Parathyroid adenoma (tissue), 2 donors: ENCODE data around the gene PCAT7.

Experiments
- H2AFZ ChIP-seq: fragments of 300-600 bp; sonication (generic); one replicate; pipeline ENCODE4 v1.7.0; 2017; ENCODE audit warnings: antibody characterized with exemption, mild to moderate bottlenecking
- H3K27ac ChIP-seq: fragments of 300-600 bp; sonication (generic); one replicate; pipeline ENCODE4 v1.7.0; 2017
- H3K27me3 ChIP-seq: fragments of 300-600 bp; sonication (generic); one replicate; pipeline ENCODE4 v1.7.0; 2017; ENCODE audit warnings: low read length; ENCODE audit not compliant: control insufficient read depth, insufficient read depth
- H3K36me3 ChIP-seq: fragments of 300-600 bp; sonication (generic); one replicate; pipeline ENCODE4 v1.7.0; 2017; ENCODE audit warnings: low read length; ENCODE audit not compliant: control insufficient read depth, insufficient read depth
- H3K4me1 ChIP-seq: fragments of 300-600 bp; sonication (generic); one replicate; pipeline ENCODE4 v1.7.0; 2017; ENCODE audit warnings: control low read depth
- H3K4me2 ChIP-seq: fragments of 300-600 bp; sonication (generic); one replicate; pipeline ENCODE4 v1.7.0; 2017; ENCODE audit warnings: low read length
- H3K4me3 ChIP-seq: fragments of 300-600 bp; sonication (generic); one replicate; pipeline ENCODE4 v1.7.0; 2017; ENCODE audit warnings: low read depth, low read length
- H3K79me2 ChIP-seq: fragments of 300-600 bp; sonication (generic); one replicate; pipeline ENCODE4 v1.7.0; 2017; ENCODE audit warnings: control low read depth
- H3K9ac ChIP-seq: fragments of 300-600 bp; sonication (generic); one replicate; pipeline ENCODE4 v1.7.0; 2017; ENCODE audit warnings: mild to moderate bottlenecking
- H3K9me3 ChIP-seq: fragments of 300-600 bp; sonication (generic); one replicate; pipeline ENCODE4 v1.7.0; 2017; ENCODE audit warnings: low read length; ENCODE audit not compliant: control insufficient read depth
- TF ChIP-seq, protein P1 (sequence below): fragments of 300-600 bp; sonication (generic); IDR thresholded peaks from one replicate; pipeline ENCODE4 v1.7.0; 2017; ENCODE audit warnings: antibody characterized with exemption, mild to moderate bottlenecking
- donor health status: primary hyperparathyroidism.

The PCAT7 gene

DNA sequence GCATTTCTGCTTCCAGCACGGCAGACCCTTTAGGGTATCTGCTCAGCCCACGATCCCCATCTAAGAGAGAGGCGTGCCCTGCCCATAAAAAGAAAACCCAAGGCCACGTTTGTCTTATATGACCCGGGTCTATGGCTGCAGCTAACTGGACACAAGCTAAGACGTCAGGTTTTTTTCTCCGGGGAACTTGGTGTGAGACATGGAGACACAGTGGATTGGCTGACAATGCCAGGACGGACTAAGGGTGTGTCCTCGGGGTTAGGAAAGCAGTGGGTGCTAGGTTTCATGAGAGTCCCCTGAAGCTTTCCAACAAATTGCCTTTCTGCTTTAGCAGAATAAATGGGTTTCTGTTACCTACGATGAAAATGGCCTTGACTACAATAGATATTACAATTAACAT lies 45.8 kb downstream of the PCAT7 start:
- Histone ChIP-seq H3K27ac (peak overlapping the region; percentile 56), H3K4me3 (no peak overlapping the region), H3K9ac (no peak overlapping the region), H2AFZ (no peak overlapping the region), H3K27me3 (no peaks in the 10 kb centered on the region), H3K36me3 (no peaks in the 10 kb centered on the region), H3K4me2 (no peak overlapping the region), H3K4me1 (peaks cover 6% of the 10 kb centered on the region), H3K79me2 (peaks cover 3% of the 10 kb centered on the region), H3K9me3 (no peaks in the 10 kb centered on the region)
- TF ChIP-seq, protein P1, sequence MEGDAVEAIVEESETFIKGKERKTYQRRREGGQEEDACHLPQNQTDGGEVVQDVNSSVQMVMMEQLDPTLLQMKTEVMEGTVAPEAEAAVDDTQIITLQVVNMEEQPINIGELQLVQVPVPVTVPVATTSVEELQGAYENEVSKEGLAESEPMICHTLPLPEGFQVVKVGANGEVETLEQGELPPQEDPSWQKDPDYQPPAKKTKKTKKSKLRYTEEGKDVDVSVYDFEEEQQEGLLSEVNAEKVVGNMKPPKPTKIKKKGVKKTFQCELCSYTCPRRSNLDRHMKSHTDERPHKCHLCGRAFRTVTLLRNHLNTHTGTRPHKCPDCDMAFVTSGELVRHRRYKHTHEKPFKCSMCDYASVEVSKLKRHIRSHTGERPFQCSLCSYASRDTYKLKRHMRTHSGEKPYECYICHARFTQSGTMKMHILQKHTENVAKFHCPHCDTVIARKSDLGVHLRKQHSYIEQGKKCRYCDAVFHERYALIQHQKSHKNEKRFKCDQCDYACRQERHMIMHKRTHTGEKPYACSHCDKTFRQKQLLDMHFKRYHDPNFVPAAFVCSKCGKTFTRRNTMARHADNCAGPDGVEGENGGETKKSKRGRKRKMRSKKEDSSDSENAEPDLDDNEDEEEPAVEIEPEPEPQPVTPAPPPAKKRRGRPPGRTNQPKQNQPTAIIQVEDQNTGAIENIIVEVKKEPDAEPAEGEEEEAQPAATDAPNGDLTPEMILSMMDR = no peak

DNA sequence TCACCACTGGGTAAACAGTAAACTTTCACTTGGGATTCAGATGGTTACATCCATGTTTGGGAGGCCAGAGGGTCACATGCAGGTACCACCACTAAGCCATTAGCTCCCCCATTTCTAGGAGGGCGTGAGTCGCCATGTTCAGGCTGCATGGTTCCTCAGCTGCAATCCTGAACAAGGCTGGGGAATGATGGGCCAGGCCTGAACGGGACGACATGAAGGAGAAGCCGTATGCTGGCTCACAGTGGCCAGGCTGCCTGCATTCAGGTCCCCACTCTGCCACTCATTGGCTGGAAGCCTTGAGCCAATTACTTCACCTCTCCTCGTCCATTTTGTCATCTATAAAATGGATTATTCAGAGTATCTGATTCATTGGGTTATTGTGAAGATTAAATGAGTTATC lies 47.8 kb downstream of the PCAT7 start:
- Histone ChIP-seq H3K27ac (no peak overlapping the region), H3K4me2 (no peak overlapping the region), H3K27me3 (no peaks in the 10 kb centered on the region), H3K9me3 (no peaks in the 10 kb centered on the region), H3K4me1 (peaks cover 6% of the 10 kb centered on the region), H3K9ac (no peak overlapping the region), H3K4me3 (no peak overlapping the region), H3K79me2 (peaks cover 3% of the 10 kb centered on the region), H2AFZ (no peak overlapping the region), H3K36me3 (no peaks in the 10 kb centered on the region)
- TF ChIP-seq, protein P1 = no peak

DNA sequence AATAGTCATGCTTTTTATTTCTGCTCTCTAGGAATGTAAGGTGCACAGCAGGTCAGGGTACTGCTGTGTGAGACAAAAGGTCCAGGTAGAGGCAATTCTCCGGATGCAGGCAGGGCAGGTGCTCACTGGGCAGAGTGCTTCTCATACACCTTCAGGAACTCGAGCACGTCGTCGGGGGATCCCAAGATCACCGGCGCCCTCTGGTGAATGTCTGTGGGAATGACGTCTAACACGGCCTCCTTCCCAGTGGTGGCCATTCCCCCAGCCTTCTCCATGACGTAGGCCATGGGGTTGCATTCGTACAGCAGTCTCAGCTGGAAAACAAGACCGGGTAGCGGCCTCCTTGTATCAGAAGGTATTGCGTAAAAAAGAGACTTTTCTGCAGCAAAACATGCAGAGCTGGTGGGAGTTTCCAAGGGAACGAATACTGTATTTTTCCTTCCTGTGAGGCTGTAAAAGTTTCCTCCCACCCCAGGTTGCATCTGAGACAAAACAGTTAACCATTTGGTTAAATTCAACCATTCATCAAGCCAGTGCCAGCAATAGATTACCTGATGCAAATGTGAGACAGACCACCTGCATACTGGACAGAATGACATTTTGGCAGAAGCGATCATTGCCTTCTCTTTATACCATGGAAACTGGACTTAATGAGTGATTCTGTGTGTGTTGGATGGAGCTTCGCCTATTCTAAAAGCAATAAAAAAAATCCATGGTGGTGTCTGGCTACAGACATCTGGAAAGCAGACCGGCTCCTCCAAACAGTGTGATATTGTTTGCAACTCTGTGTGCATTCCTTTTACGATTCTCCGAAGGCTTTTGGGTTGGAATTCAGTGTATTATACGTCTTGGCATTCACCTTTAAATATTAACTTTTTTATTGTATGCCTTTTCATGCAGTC lies 48.6 kb downstream of the PCAT7 start:
- H2AFZ ChIP-seq = no peak overlapping the region
- no peak overlapping the region for H3K4me3 ChIP-seq
- H3K9ac ChIP-seq = no peak overlapping the region
- TF ChIP-seq, protein P1 = peak; percentile 60
- peaks cover 6% of the 10 kb centered on the region for H3K4me1 ChIP-seq
- peak overlapping the region; percentile 57 for H3K27ac ChIP-seq
- H3K9me3 ChIP-seq = no peaks in the 10 kb centered on the region
- peaks cover 3% of the 10 kb centered on the region for H3K79me2 ChIP-seq
- no peaks in the 10 kb centered on the region for H3K27me3 ChIP-seq
- H3K36me3 ChIP-seq = no peaks in the 10 kb centered on the region
- peak overlapping the region; percentile 15 for H3K4me2 ChIP-seq

DNA sequence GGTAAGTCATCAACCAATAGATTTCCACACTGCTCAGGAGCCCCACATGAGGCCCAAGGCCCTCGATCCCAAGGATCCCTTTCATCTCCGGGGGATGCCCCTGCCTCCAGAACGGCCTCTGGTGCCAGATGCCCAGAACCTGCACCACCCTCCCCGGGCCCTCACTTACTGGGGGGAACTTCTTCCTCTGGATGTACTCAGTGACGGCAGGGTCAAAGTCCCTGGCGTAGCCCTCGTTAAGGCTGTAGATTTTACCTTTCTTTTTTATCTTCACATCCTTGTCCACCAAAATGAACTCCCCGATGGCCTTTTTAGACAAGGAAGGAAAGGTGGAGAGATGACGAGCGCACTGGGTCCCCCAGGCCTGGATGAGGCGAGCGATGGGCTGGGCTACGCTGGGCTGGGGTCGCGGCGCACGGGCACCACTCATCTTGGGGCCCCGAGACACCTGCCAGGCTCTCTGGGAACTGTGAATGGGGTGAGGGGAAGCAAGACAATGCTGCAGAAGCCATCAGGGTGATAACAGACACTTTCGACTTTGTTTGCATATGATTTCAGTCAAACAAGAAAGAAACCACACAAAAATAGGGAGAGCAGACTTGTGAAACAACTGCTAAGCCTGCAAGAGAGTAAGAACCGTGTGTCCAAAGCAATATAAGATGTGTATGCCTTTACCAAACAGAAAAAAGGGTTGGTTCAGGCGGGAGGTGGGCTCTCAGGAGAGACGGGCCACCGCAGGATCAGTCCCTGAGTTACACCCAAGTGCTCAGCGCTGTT lies 52.0 kb downstream of the PCAT7 start:
- Histone ChIP-seq H3K4me1 (no peaks in the 10 kb centered on the region), H3K9me3 (no peaks in the 10 kb centered on the region), H3K9ac (no peak overlapping the region), H2AFZ (no peak overlapping the region), H3K4me2 (no peak overlapping the region), H3K36me3 (no peaks in the 10 kb centered on the region), H3K27ac (no peak overlapping the region), H3K79me2 (no peaks in the 10 kb centered on the region), H3K4me3 (no peak overlapping the region), H3K27me3 (no peaks in the 10 kb centered on the region)
- TF ChIP-seq, protein P1 = no peak
